Measurements from ENCODE around the gene CEACAM1.
A peak's percentile ranks its signal among the peaks of the same experiment; 100 is the strongest.
"Not testable (repeated sequence)": the region's sequence is repeated elsewhere in the genome, so short reads cannot be mapped to it uniquely, and the experiment has no call there.

The CEACAM1 gene

GRCh38 chr19:42550521-42550920, 22.2 kb upstream of the CEACAM1 start:
- H3K27ac ChIP-seq; DNase-seq (ENCODE audit: low read depth, low spot score): not testable (repeated sequence)

GRCh38 chr19:42549067-42549466, 20.8 kb upstream of the CEACAM1 start:
- H3K27ac ChIP-seq; DNase-seq (ENCODE audit: low read depth, low spot score): not testable (repeated sequence)

- no peak for DNase-seq (ENCODE audit: low read depth, low spot score)
- H3K27ac ChIP-seq: no peak overlapping the region
These were observed 20.3 kb upstream of the CEACAM1 start for GRCh38 chr19:42548552-42548951.

GRCh38 chr19:42547929-42548328, 19.6 kb upstream of the CEACAM1 start:
- no peak overlapping the region for H3K27ac ChIP-seq
- DNase-seq (ENCODE audit: low read depth, low spot score): no peak

GRCh38 chr19:42546831-42547500, 18.7 kb upstream of the CEACAM1 start:
- DNase-seq (ENCODE audit: low read depth, low spot score): no peak

GRCh38 chr19:42544146-42544545, 15.9 kb upstream of the CEACAM1 start:
- DNase-seq (ENCODE audit: low read depth, low spot score): no peak
- H3K27ac ChIP-seq: no peak overlapping the region

More at GRCh38 chr19:42546831-42547500, 18.7 kb upstream of the CEACAM1 start:
- no peak overlapping the region for H3K27ac ChIP-seq

- DNase-seq (ENCODE audit: low read depth, low spot score): no peak
- H3K27ac ChIP-seq: no peak overlapping the region
These were observed 14.5 kb upstream of the CEACAM1 start for GRCh38 chr19:42542791-42543190.

- no peak overlapping the region for H3K27ac ChIP-seq
- DNase-seq (ENCODE audit: low read depth, low spot score): no peak
These were observed 11.8 kb upstream of the CEACAM1 start for GRCh38 chr19:42540071-42540553.

GRCh38 chr19:42538841-42539709, 10.8 kb upstream of the CEACAM1 start:
- no peak overlapping the region for H3K27ac ChIP-seq
- DNase-seq (ENCODE audit: low read depth, low spot score): no peak

- not testable (repeated sequence) for H3K27ac ChIP-seq; DNase-seq (ENCODE audit: low read depth, low spot score)
These were observed 7.0 kb upstream of the CEACAM1 start for GRCh38 chr19:42535276-42535675.

- no peak for DNase-seq (ENCODE audit: low read depth, low spot score)
- no peak overlapping the region for H3K27ac ChIP-seq
These were observed 6.1 kb upstream of the CEACAM1 start for GRCh38 chr19:42534391-42534790.

GRCh38 chr19:42532891-42533290, 4.6 kb upstream of the CEACAM1 start:
- no peak overlapping the region for H3K27ac ChIP-seq
- no peak for DNase-seq (ENCODE audit: low read depth, low spot score)

GRCh38 chr19:42531313-42531712, 3.0 kb upstream of the CEACAM1 start:
- H3K27ac ChIP-seq: peak overlapping the region; percentile 8
- DNase-seq (ENCODE audit: low read depth, low spot score): peak; percentile 75

GRCh38 chr19:42529248-42529764, 1.0 kb upstream of the CEACAM1 start:
- no peak for DNase-seq (ENCODE audit: low read depth, low spot score)
- H3K27ac ChIP-seq: peak overlapping the region; percentile 89

GRCh38 chr19:42524943-42525342, 3.3 kb downstream of the CEACAM1 start:
- no peak for DNase-seq (ENCODE audit: low read depth, low spot score)
- no peak overlapping the region for H3K27ac ChIP-seq

GRCh38 chr19:42524250-42524649, 4.0 kb downstream of the CEACAM1 start:
- DNase-seq (ENCODE audit: low read depth, low spot score): no peak

GRCh38 chr19:42522262-42522661, 6.0 kb downstream of the CEACAM1 start:
- not testable (repeated sequence) for DNase-seq (ENCODE audit: low read depth, low spot score); H3K27ac ChIP-seq

More at GRCh38 chr19:42524250-42524649, 4.0 kb downstream of the CEACAM1 start:
- H3K27ac ChIP-seq: no peak overlapping the region

GRCh38 chr19:42521346-42522030, 6.8 kb downstream of the CEACAM1 start:
- no peak overlapping the region for H3K27ac ChIP-seq
- no peak for DNase-seq (ENCODE audit: low read depth, low spot score)

- DNase-seq (ENCODE audit: low read depth, low spot score): no peak
- H3K27ac ChIP-seq: no peak overlapping the region
These were observed 9.2 kb downstream of the CEACAM1 start for GRCh38 chr19:42519108-42519507.

- DNase-seq (ENCODE audit: low read depth, low spot score): no peak
- no peak overlapping the region for H3K27ac ChIP-seq
These were observed 11.5 kb downstream of the CEACAM1 start for GRCh38 chr19:42516771-42517170.

Data from epithelial cell of prostate (primary cell).